CD4-positive, alpha-beta memory T cell (primary cell): ENCODE measurements around the gene FADS3. TPM values are rescaled to one million over a fixed set of nuclear protein-coding genes. Genes with fewer than 3 reads are reported as not detected.

ENCODE experiments used
- CTCF ChIA-PET: fragments of 350-600 bp; sonication (Branson Sonifier 250); formaldehyde crosslinking; loops from one replicate; lab custom pipeline; 2021; ENCODE audit warnings: inconsistent platforms; ENCODE audit not compliant: partially characterized antibody; lab: Charles Lee
- POLR2A ChIA-PET: fragments of 350-600 bp; sonication (Branson Sonifier 250); formaldehyde crosslinking; loops from one replicate; lab custom pipeline; 2021; ENCODE audit not compliant: partially characterized antibody; lab: Charles Lee
- DNase-seq, 5 donors: peaks; one replicate each; pipeline versions ENCODE4 v3.0.0 to v3.0.0-alpha.2; 2020 to 2022; ENCODE audit warnings: mixed read lengths in 1 of 5
- H3K27ac ChIP-seq: one replicate; pipeline ENCODE4 v1.7.0; 2013; ENCODE audit warnings: low read depth, low read length
- H3K27me3 ChIP-seq: 2 replicates; pipeline ENCODE4 v1.7.0; 2013; ENCODE audit warnings: mild to moderate bottlenecking, low read length, moderate library complexity; ENCODE audit not compliant: insufficient read depth
- H3K36me3 ChIP-seq: 2 replicates; pipeline ENCODE4 v1.7.0; 2013; ENCODE audit warnings: mild to moderate bottlenecking, low read length, moderate library complexity; ENCODE audit not compliant: insufficient read depth
- H3K4me1 ChIP-seq: 2 replicates; pipeline ENCODE4 v1.7.0; 2013; ENCODE audit warnings: mild to moderate bottlenecking, low read length, moderate library complexity; ENCODE audit not compliant: insufficient read depth
- H3K4me3 ChIP-seq, 2 donors: one replicate each; pipeline ENCODE4 v1.7.0; 2013; ENCODE audit warnings: low read length in 2 of 2, mild to moderate bottlenecking in 1 of 2
- H3K9me3 ChIP-seq, 2 donors: one replicate each; pipeline ENCODE4 v1.7.0; 2013; ENCODE audit warnings: low read length in 2 of 2, control low read depth in 1 of 2; ENCODE audit not compliant: control insufficient read depth in 1 of 2
- H3K27ac Mint-ChIP-seq, 7 donors: one replicate each; pipeline ENCODE4 v1.8.0; 2020 to 2021; ENCODE audit warnings: mixed read lengths in 7 of 7, mild to moderate bottlenecking in 6 of 7, inconsistent platforms in 3 of 7, moderate library complexity in 3 of 7
- H3K27me3 Mint-ChIP-seq, 2 donors: one replicate each; pipeline ENCODE4 v1.8.0; 2020 to 2021; ENCODE audit warnings: mixed read lengths in 2 of 2
- H3K36me3 Mint-ChIP-seq, 2 donors: one replicate each; pipeline ENCODE4 v1.8.0; 2020 to 2021; ENCODE audit warnings: mixed read lengths in 2 of 2, inconsistent platforms in 1 of 2, mild to moderate bottlenecking in 1 of 2
- H3K4me1 Mint-ChIP-seq, 4 donors: one replicate each; pipeline ENCODE4 v1.8.0; 2020 to 2021; ENCODE audit warnings: mixed read lengths in 4 of 4, mild to moderate bottlenecking in 1 of 4
- H3K4me3 Mint-ChIP-seq, 8 donors: one replicate each; pipeline ENCODE4 v1.8.0; 2020 to 2021; ENCODE audit warnings: mixed read lengths in 8 of 8, mild to moderate bottlenecking in 7 of 8, moderate library complexity in 6 of 8, inconsistent platforms in 3 of 8
- H3K9me3 Mint-ChIP-seq, 8 donors: one replicate each; pipeline ENCODE4 v1.8.0; 2020 to 2021; ENCODE audit warnings: mixed read lengths in 8 of 8, mild to moderate bottlenecking in 5 of 8, inconsistent platforms in 3 of 8, moderate library complexity in 1 of 8
- intact Hi-C: fragments of 100-400 bp; cut with micrococcal nuclease; formaldehyde crosslinking; loops from one replicate; pipeline ENCODE4 v1.15.1; 2023
- polyA plus RNA-seq, 2 donors: library from polyadenylated mRNA; unstranded; fragments of 300-500 nt; fragmentation: Illumina TruSeq; gene quantifications; one replicate each; pipeline ENCODE4 v1.2.3, GENCODE V29; 2021
- total RNA-seq, 2 experiments: library from RNA; stranded (reverse); gene quantifications; one replicate each; pipeline ENCODE4 v1.2.3, GENCODE V29; 2021

FADS3 gene
- total and polyA plus RNA-seq, 4 experiments from 2014 or later: 2.9 to 7.8 (median 4.4) TPM

- Histone ChIP-seq H3K36me3 (no peaks in the 10 kb centered on the region), H3K27me3 (no peaks in the 10 kb centered on the region), H3K4me1 (no peaks in the 10 kb centered on the region), H3K4me3 (no peak overlapping the region), H3K27ac (no peak overlapping the region), H3K9me3 (no peaks in the 10 kb centered on the region)
- intact Hi-C loops: no loop called here
- no peak overlapping the region for H3K4me3 Mint-ChIP-seq
- H3K4me1 Mint-ChIP-seq: no peaks in the 10 kb centered on the region
- ChIA-PET POLR2A (no interaction called here), CTCF (interaction anchor here (1.3 to 6.8 kb wide), 3 partner anchors 9 to 202 kb away, joined by 3 to 49 read pairs (median 6); no protein-coding TSS in a partner anchor)
- H3K27me3 Mint-ChIP-seq: no peaks in the 10 kb centered on the region
- no peak for DNase-seq
- H3K36me3 Mint-ChIP-seq: no peaks in the 10 kb centered on the region
- no peak overlapping the region for H3K27ac Mint-ChIP-seq
- no peaks in the 10 kb centered on the region for H3K9me3 Mint-ChIP-seq
Observed at GRCh38 chr11:61880031-61880430, 11.3 kb downstream of the FADS3 start.

GRCh38 chr11:61879152-61879551 lies 12.2 kb downstream of the FADS3 start:
- H3K27me3 ChIP-seq: no peaks in the 10 kb centered on the region
- no peaks in the 10 kb centered on the region for H3K36me3 Mint-ChIP-seq
- no peak overlapping the region for H3K4me3 Mint-ChIP-seq
- H3K27ac Mint-ChIP-seq: no peak overlapping the region
- H3K27ac ChIP-seq: no peak overlapping the region
- H3K36me3 ChIP-seq: no peaks in the 10 kb centered on the region
- H3K9me3 Mint-ChIP-seq: no peaks in the 10 kb centered on the region
- H3K9me3 ChIP-seq: no peaks in the 10 kb centered on the region
- H3K4me3 ChIP-seq: no peak overlapping the region
- ChIA-PET POLR2A (no interaction called here), CTCF (interaction anchor here (0.6 to 6.8 kb wide), 3 partner anchors 19 to 229 kb away, joined by 3 to 49 read pairs (median 6); no protein-coding TSS in a partner anchor)
- intact Hi-C loops: no loop called here
- DNase-seq: no peak
- no peaks in the 10 kb centered on the region for H3K4me1 Mint-ChIP-seq
- no peaks in the 10 kb centered on the region for H3K27me3 Mint-ChIP-seq
- H3K4me1 ChIP-seq: no peaks in the 10 kb centered on the region

- H3K27ac ChIP-seq: no peak overlapping the region
- no peaks in the 10 kb centered on the region for H3K9me3 ChIP-seq
- peaks cover 4% of the 10 kb centered on the region for H3K4me1 ChIP-seq
- H3K27me3 ChIP-seq: no peaks in the 10 kb centered on the region
- intact Hi-C loops: no loop called here
- DNase-seq: no peak
- H3K36me3 Mint-ChIP-seq: no peaks in the 10 kb centered on the region
- H3K36me3 ChIP-seq: no peaks in the 10 kb centered on the region
- POLR2A ChIA-PET: no interaction called here
- CTCF ChIA-PET: interaction anchor here (1.1 to 1.3 kb wide), 2 partner anchors 9 to 21 kb away, joined by 3 to 4 read pairs; no protein-coding TSS in a partner anchor
- no peak overlapping the region for H3K4me3 ChIP-seq
- H3K27me3 Mint-ChIP-seq: peaks cover under 1 to 6% of the 10 kb centered on the region in 2 donors
- H3K4me1 Mint-ChIP-seq: peaks cover 4 to 7% (median 5%) of the 10 kb centered on the region in 4 donors
- H3K9me3 Mint-ChIP-seq: no peaks in the 10 kb centered on the region
- no peak overlapping the region for H3K4me3 Mint-ChIP-seq
- no peak overlapping the region for H3K27ac Mint-ChIP-seq
Observed at GRCh38 chr11:61875698-61876097, 15.6 kb downstream of the FADS3 start.

- intact Hi-C loops: no loop called here
- DNase-seq: no peak
- peaks cover 2 to 6% of the 10 kb centered on the region in 2 donors for H3K27me3 Mint-ChIP-seq
- Histone ChIP-seq H3K36me3 (no peaks in the 10 kb centered on the region), H3K4me1 (peaks cover 4% of the 10 kb centered on the region), H3K9me3 (no peaks in the 10 kb centered on the region), H3K27me3 (no peaks in the 10 kb centered on the region), H3K27ac (no peak overlapping the region), H3K4me3 (no peak overlapping the region)
- no peak overlapping the region for H3K4me3 Mint-ChIP-seq
- no peak overlapping the region for H3K27ac Mint-ChIP-seq
- no peaks in the 10 kb centered on the region for H3K9me3 Mint-ChIP-seq
- no peaks in the 10 kb centered on the region for H3K36me3 Mint-ChIP-seq
- ChIA-PET POLR2A (no interaction called here), CTCF (interaction anchor here (0.7 to 3.7 kb wide), 6 partner anchors 10 to 526 kb away, joined by 3 to 21 read pairs (median 4); no protein-coding TSS in a partner anchor)
- H3K4me1 Mint-ChIP-seq: peaks cover 4 to 7% (median 5%) of the 10 kb centered on the region in 4 donors
Observed at GRCh38 chr11:61874853-61875252, 16.5 kb downstream of the FADS3 start.

- Mint-ChIP-seq H3K36me3 (no peaks in the 10 kb centered on the region), H3K9me3 (no peaks in the 10 kb centered on the region), H3K4me3 (no peak overlapping the region), H3K27ac (peak overlapping the region in 1 of 7 donors; percentile 41), H3K4me1 (peaks cover 4 to 7% (median 5%) of the 10 kb centered on the region in 4 donors), H3K27me3 (peaks cover 2 to 6% of the 10 kb centered on the region in 2 donors)
- no peaks in the 10 kb centered on the region for H3K27me3 ChIP-seq
- H3K27ac ChIP-seq: no peak overlapping the region
- no peaks in the 10 kb centered on the region for H3K36me3 ChIP-seq
- H3K9me3 ChIP-seq: no peaks in the 10 kb centered on the region
- ChIA-PET POLR2A (no interaction called here), CTCF (interaction anchor here (1.0 to 3.7 kb wide), 4 partner anchors 10 to 234 kb away, joined by 3 to 21 read pairs (median 4); no protein-coding TSS in a partner anchor)
- peaks cover 4% of the 10 kb centered on the region for H3K4me1 ChIP-seq
- no peak for DNase-seq
- intact Hi-C loops: no loop called here
- H3K4me3 ChIP-seq: no peak overlapping the region
Observed at GRCh38 chr11:61874377-61874809, 17.0 kb downstream of the FADS3 start.

GRCh38 chr11:61873588-61874376 lies 17.6 kb downstream of the FADS3 start:
- peaks cover 4 to 7% (median 5%) of the 10 kb centered on the region in 4 donors for H3K4me1 Mint-ChIP-seq
- H3K9me3 ChIP-seq: no peaks in the 10 kb centered on the region
- H3K4me1 ChIP-seq: peaks cover 4% of the 10 kb centered on the region
- no peak overlapping the region for H3K4me3 ChIP-seq
- POLR2A ChIA-PET: no interaction called here
- no peak overlapping the region for H3K27ac ChIP-seq
- no peak overlapping the region for H3K27ac Mint-ChIP-seq
- no peak for DNase-seq
- intact Hi-C loops: no loop called here
- H3K9me3 Mint-ChIP-seq: no peaks in the 10 kb centered on the region
- CTCF ChIA-PET: interaction anchor here (1.3 to 5.0 kb wide), 4 partner anchors 74 to 234 kb away, joined by 3 to 36 read pairs (median 12); no protein-coding TSS in a partner anchor
- no peak overlapping the region for H3K4me3 Mint-ChIP-seq
- no peaks in the 10 kb centered on the region for H3K36me3 ChIP-seq
- H3K27me3 ChIP-seq: no peaks in the 10 kb centered on the region
- peaks cover 2 to 6% of the 10 kb centered on the region in 2 donors for H3K27me3 Mint-ChIP-seq
- no peaks in the 10 kb centered on the region for H3K36me3 Mint-ChIP-seq

GRCh38 chr11:61872935-61873565 lies 18.3 kb downstream of the FADS3 start:
- POLR2A ChIA-PET: no interaction called here
- CTCF ChIA-PET: interaction anchor here (1.6 to 5.0 kb wide), 3 partner anchors 75 to 235 kb away, joined by 4 to 36 read pairs (median 21); no protein-coding TSS in a partner anchor
- Mint-ChIP-seq H3K27me3 (peaks cover 2 to 6% of the 10 kb centered on the region in 2 donors), H3K4me1 (peaks cover 4 to 7% (median 5%) of the 10 kb centered on the region in 4 donors), H3K4me3 (no peak overlapping the region), H3K9me3 (no peaks in the 10 kb centered on the region), H3K36me3 (no peaks in the 10 kb centered on the region), H3K27ac (no peak overlapping the region)
- DNase-seq: no peak
- H3K36me3 ChIP-seq: no peaks in the 10 kb centered on the region
- H3K4me3 ChIP-seq: no peak overlapping the region
- peaks cover 4% of the 10 kb centered on the region for H3K4me1 ChIP-seq
- no peak overlapping the region for H3K27ac ChIP-seq
- intact Hi-C loops: no loop called here
- no peaks in the 10 kb centered on the region for H3K9me3 ChIP-seq
- no peaks in the 10 kb centered on the region for H3K27me3 ChIP-seq
